NOMO-1 (cell line): ENCODE data around the gene PROM2.

Experiments
- DNase-seq, 2 experiments: peaks; one replicate each; lab custom pipeline; 2025; ENCODE audit not compliant: unreplicated experiment in 2 of 2; lab: John Stamatoyannopoulos, UW

PROM2 gene

DNA sequence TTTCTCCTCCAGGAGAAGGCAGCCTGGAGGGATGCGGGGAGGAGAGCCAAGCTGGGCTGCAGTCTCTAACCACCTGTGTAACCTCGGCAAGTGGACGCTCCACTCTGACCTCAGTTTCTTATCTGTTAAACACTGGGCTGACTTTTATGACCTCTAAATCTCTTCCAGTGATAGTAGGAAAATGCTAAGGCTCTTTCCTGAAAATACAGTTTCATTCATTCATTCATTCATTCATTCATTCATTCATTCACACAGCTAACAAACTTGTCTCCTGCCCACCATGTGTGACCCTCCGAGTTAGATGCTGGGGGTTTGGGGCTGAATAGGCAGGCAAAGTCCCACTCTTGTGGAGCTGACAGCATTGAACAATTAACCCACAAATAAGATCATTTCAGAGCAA, 9.3 kb downstream of the PROM2 start:
- no peak for DNase-seq

GRCh38 chr2:95284886-95285541, 10.8 kb downstream of the PROM2 start:
- no peak for DNase-seq

- DNase-seq = no peak
Measured at GRCh38 chr2:95285542-95285932, 11.3 kb downstream of the PROM2 start.

DNA sequence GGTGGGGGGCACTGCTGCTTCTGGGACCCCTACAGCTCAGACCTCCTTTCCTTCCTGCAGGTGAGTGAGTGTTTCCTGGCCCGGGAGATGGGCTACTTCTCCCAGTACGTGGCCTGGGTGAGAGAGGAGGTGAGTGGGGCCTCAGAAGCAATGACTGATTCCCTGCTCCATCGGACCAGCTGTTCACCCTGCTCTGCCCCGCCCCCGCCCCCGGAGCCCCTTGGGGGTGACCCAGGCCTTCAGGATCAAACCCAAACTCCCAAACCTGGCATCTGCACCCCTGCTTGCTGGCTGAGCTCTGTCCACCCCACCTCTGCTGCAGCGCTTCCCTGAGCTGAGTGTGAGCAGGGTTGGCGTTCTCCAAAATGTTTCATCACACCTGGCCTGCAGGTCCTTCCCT, 13.1 kb downstream of the PROM2 start:
- no peak for DNase-seq

DNA sequence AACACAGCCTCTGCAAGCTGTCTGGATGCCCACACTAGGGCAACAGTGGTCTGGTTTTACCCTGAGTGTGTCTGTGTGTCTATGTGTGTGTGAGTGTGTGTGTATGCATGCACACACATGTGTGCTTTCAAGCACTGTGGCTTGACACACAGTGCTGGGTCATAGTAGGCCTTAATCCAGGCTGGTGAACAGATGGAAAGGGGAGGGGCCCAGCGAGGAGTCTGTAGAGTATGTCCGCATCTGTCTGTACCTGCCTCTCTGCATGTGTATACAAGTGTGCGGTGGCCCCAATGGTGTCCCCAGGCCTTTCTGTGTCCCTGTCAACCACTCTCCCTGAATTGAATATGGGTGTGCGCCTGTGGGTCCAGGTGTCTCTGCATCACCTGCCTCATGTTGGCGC, 13.6 kb downstream of the PROM2 start:
- no peak for DNase-seq

DNA sequence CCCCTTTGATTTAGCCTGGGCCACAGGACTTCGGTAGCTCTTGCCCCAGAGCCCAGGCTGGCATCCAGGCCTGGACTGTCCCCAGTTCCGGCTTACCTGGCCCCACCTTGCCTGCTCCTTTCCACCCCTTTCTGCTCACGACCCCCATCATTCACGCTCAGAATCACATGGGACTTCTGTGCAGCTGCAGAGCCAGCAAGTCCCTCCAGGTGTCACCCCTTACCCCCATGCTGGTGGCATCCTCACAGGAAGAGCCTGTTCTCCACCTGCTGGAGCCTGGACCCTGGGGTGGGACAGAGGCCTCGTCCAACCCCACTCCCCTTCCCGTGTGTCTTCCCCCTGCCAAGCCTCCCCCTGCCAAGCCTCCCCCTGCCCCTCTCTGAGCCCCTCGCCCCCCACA, 15.0 kb downstream of the PROM2 start:
- DNase-seq = no peak

DNA sequence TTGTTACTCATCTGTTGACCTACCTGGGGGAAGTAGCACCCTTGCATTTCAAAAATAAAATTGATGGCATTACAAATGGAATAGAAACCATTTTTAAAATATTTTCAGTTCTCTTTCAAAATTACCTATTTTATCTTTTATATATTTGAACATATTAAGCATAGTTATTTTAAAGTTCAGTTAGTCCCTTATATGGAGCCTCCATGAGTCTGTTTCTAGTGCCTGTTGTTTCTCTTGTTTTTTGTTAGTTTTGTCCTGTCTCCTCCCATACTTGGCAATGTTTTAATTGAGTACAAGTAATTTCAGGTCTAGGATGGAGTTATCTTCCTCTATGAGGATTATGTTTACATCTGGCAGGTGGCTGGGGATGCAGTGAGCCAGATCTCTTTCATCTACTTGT, 17.0 kb downstream of the PROM2 start:
- no peak for DNase-seq

- no peak for DNase-seq
Measured at GRCh38 chr2:95292623-95293260, 18.5 kb downstream of the PROM2 start.

- DNase-seq = no peak
Measured at GRCh38 chr2:95294579-95295250, 20.5 kb downstream of the PROM2 start.

- DNase-seq = no peak
Measured at GRCh38 chr2:95295376-95295775, 21.1 kb downstream of the PROM2 start.

DNA sequence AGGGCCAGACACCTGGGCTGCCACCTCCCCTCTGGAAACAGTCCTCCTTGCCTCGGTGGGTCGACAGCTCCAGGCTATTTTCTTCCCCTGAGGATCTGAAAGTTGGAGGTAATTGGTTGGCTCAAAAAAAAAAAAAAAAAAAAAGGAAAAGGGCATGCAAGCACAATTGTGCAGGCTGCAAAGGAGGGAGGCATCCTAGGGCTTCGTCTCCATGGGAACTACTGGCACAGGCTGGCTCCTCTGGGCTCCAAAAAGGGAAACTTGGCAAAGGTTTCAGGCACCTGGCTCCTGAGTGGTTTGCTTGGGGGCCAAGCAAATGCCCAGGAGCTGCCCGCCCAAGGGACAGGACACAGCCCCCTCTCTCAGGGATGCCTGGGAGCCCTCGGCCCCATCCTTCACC, 21.8 kb downstream of the PROM2 start:
- DNase-seq = no peak

GRCh38 chr2:95296880-95297487, 22.7 kb downstream of the PROM2 start, which contains the start of gene KCNIP3:
Gene KCNIP3 (plus strand): TSS chr2:95297347. CDS start chr2:95297439, 92 bp downstream.
- DNase-seq = no peak

DNA sequence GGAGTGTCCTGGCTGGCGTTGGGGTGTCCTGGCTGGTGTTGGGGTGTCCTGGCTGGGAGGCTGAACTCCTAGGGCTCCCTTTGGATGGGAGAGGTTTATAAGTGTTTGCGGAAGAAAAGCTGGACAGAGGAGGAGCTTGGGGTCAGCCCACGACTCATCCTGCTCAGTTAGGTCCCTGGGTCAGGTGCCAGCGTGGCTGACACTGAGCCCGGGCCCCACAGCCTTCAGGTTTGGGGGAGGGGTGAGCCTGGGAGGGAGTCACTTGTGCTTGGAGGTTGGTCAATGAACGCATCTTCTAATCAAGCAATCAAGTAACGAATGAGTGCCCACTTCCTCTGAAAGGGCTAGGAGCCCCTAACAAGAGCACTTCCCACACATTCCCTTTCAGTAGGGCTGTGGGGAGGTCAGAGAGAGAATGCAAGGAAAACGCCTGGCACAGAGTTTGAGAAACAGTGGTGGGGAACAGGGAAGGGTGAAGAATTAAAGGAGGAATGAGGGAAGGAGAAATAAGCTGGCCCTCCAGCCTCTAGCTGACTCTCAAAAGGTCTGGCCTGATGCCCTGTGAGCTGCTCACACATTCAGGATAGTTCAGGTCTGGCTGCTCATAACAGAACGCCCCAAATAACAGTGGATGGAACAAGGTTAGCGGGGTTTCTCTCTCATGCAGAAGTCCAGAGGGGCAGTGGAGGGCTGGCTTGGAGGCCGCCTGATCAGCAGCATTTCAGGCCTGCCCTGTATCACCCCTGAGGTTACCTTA, 23.6 kb downstream of the PROM2 start:
- no peak for DNase-seq

DNA sequence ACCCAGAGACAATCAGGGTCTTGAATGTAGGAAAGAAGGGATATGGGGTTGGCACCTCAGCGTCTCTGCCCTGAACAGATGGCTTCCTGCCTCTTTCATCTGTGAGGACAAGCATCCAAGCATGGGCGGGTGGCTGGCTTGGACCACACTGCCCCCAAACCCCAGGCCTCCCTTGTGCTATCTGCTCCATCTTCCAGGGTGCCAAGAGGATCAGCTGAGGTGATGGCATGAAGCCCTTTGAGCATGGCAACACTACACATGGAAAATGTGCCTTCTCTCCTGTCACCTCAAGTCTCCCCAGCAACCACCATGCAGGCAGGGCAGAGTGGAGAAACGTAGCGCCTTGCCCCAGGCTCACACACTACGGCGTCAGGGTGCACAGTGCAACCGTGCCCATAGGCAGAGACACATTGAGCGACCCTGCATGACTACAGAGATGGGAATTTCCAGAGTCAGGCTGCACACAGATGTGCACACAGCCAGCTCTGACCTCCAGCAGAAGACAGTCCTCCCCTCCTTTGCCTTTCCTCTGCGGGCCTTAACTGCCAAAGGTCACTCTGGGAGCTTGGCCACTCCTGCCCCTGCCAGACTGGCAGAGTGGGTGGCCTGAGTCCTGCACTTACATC, 24.4 kb downstream of the PROM2 start:
- DNase-seq = no peak

DNA sequence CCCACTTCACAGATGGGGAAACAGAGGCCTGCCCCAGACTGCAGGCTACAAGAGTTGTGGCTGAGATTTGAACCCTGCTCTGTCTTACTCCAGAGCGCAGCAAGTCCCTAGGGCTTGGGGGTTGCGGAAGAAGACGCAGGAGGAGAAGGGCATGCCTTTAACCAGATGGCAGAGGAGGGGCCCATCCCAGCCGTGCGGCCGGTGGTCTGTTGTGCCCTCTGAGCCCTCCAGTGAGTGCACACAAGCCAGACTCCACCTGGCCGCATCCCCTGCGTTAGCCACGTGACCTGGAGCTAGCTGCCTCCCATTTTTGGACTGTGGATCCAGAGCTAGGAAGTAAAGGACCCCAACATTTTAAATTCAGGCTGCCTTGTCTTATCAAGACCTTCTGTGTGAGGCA, 25.7 kb downstream of the PROM2 start:
- no peak for DNase-seq

DNA sequence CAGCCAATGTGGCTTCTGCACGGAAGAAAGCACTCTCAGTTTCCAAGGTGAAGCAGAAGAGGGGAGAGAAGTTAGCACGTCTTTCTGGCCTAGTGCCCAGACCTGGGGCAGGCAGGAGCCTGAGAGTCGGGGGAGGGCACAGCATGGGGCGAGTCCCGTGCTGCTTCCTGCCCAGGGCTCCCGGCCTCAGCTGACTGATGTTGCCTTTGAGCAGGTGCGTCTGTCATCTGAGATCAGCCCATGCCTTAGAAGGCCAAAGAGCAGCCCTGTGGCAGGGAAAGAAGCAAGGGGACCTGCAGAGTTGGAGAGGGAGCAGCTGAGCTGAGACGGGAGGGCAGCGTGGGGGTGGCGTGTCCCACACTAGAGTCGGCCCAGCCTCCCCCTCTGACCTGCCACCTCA, 26.2 kb downstream of the PROM2 start:
- DNase-seq = no peak

GRCh38 chr2:95301186-95301585, 26.9 kb downstream of the PROM2 start:
- DNase-seq = no peak

- DNase-seq = no peak
Measured at GRCh38 chr2:95301876-95302641, 27.8 kb downstream of the PROM2 start.

DNA sequence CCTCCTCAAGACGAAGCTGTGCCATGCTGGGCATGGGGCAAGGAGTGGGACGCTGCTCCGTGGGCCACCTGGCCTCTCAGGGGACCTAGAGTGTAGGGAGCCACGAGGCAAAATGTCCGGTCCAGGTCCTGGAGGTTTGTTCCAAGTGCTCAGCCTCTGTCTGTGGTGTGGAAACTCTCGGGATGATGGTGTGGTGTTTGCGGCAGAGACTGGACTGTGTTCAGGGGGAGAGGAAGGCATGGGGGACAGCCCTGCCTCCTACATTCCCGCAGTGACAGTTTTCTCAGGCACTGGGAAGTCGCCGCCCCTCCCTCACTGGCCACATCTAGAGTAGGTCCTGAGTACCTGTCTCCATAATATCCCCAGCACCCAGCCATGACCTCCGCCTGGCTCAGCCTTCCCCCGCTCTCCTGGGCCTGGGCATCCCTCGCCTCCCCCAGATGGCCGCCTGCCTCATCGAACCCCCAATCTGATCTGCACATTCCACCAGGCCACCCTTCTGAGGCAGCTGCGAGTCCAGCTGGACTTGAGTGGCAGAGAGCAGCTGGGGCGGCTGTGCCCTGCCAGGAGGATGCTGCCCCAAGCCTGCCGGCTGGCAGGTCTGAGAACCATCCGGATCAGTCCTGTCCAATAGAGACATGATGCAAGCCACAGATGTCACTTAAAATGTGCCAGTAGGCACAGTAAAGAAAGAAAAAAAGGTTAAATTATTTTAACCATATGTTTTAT, 29.1 kb downstream of the PROM2 start:
- DNase-seq = no peak
